GM21360 (cell line): ENCODE results near the gene LUZP4.
"Not testable (repeated sequence)": the region's sequence is repeated elsewhere in the genome, so short reads cannot be mapped to it uniquely, and the experiment has no call there.

Experiments used
- ATAC-seq: cut with Tn5 transposase; IDR thresholded peaks from one replicate; pipeline ENCODE4 v1.9.1; 2021; ENCODE audit warnings: mild to moderate bottlenecking, moderate library complexity; ENCODE audit not compliant: unreplicated experiment

Gene LUZP4

GRCh38 chrX:115289465-115289864 lies at the start of gene LUZP4:
LUZP4 (plus strand) TSS chrX:115289715; CDS start chrX:115289760, 45 bp downstream.
- no peak for ATAC-seq

- ATAC-seq, result peak; percentile 86
These were observed 37.9 kb upstream of the LUZP4 start for GRCh38 chrX:115251458-115252233.

- ATAC-seq, result no peak
These were observed 34.5 kb upstream of the LUZP4 start for GRCh38 chrX:115255003-115255402.

GRCh38 chrX:115257711-115258110 lies 31.8 kb upstream of the LUZP4 start:
- ATAC-seq, result no peak

GRCh38 chrX:115259238-115259875 lies 30.2 kb upstream of the LUZP4 start:
- ATAC-seq, result no peak

- no peak for ATAC-seq
These were observed 29.2 kb upstream of the LUZP4 start for GRCh38 chrX:115260330-115260729.

- no peak for ATAC-seq
These were observed 28.4 kb upstream of the LUZP4 start for GRCh38 chrX:115261148-115261547.

- no peak for ATAC-seq
These were observed 25.5 kb upstream of the LUZP4 start for GRCh38 chrX:115264009-115264408.

GRCh38 chrX:115266300-115266699 lies 23.2 kb upstream of the LUZP4 start:
- no peak for ATAC-seq

GRCh38 chrX:115268421-115268820 lies 21.1 kb upstream of the LUZP4 start:
- no peak for ATAC-seq

GRCh38 chrX:115269051-115269683 lies 20.3 kb upstream of the LUZP4 start:
- no peak for ATAC-seq

GRCh38 chrX:115284877-115285276 lies 4.6 kb upstream of the LUZP4 start:
- ATAC-seq, result no peak

GRCh38 chrX:115297189-115297588 lies 7.7 kb downstream of the LUZP4 start:
- ATAC-seq, result no peak

GRCh38 chrX:115311139-115311538 lies 21.6 kb downstream of the LUZP4 start:
- no peak for ATAC-seq

- ATAC-seq, result no peak
These were observed 22.1 kb downstream of the LUZP4 start for GRCh38 chrX:115311601-115312001.

- ATAC-seq, result no peak
These were observed 28.6 kb downstream of the LUZP4 start for GRCh38 chrX:115318139-115318538.

GRCh38 chrX:115322375-115322774 lies 32.9 kb downstream of the LUZP4 start:
- no peak for ATAC-seq

- ATAC-seq, result no peak
These were observed 34.7 kb downstream of the LUZP4 start for GRCh38 chrX:115324194-115324593.

GRCh38 chrX:115329282-115329681 lies 39.8 kb downstream of the LUZP4 start:
- not testable (repeated sequence) for ATAC-seq

GRCh38 chrX:115330498-115331168 lies 41.1 kb downstream of the LUZP4 start:
- ATAC-seq, result no peak

GRCh38 chrX:115332832-115333231 lies 43.3 kb downstream of the LUZP4 start:
- no peak for ATAC-seq
